NCI-H69 (cell line): Measurements from ENCODE around the gene FHOD3.
A peak's percentile ranks its signal among the peaks of the same experiment; 100 is the strongest.

Source experiments
- DNase-seq: peaks from one replicate; lab custom pipeline; 2025; lab: John Stamatoyannopoulos, UW

FHOD3 gene

GRCh38 chr18:36594621-36595020 is 297.1 kb downstream of the FHOD3 start:
- DNase-seq = no peak

GRCh38 chr18:36595046-36595817 is 297.7 kb downstream of the FHOD3 start:
- no peak for DNase-seq

- no peak for DNase-seq
These were observed 298.3 kb downstream of the FHOD3 start for GRCh38 chr18:36595818-36596215.

GRCh38 chr18:36597636-36598035 is 300.1 kb downstream of the FHOD3 start:
- DNase-seq = no peak

- DNase-seq = no peak
These were observed 303.0 kb downstream of the FHOD3 start for GRCh38 chr18:36600548-36600947.

GRCh38 chr18:36601316-36601715 is 303.8 kb downstream of the FHOD3 start:
- DNase-seq = no peak

- DNase-seq = no peak
These were observed 304.6 kb downstream of the FHOD3 start for GRCh38 chr18:36602071-36602470.

GRCh38 chr18:36602620-36603019 is 305.1 kb downstream of the FHOD3 start:
- no peak for DNase-seq

- DNase-seq = no peak
These were observed 310.6 kb downstream of the FHOD3 start for GRCh38 chr18:36608107-36608506.

- no peak for DNase-seq
These were observed 312.7 kb downstream of the FHOD3 start for GRCh38 chr18:36610258-36610657.

GRCh38 chr18:36610661-36611060 is 313.1 kb downstream of the FHOD3 start:
- peak; percentile 64 for DNase-seq

- DNase-seq = no peak
These were observed 315.6 kb downstream of the FHOD3 start for GRCh38 chr18:36613069-36613468.

- DNase-seq = no peak
These were observed 316.3 kb downstream of the FHOD3 start for GRCh38 chr18:36613810-36614209.

GRCh38 chr18:36620788-36621187 is 323.3 kb downstream of the FHOD3 start:
- DNase-seq = peak; percentile 72

GRCh38 chr18:36622610-36623009 is 325.1 kb downstream of the FHOD3 start:
- DNase-seq = no peak

GRCh38 chr18:36623091-36623490 is 325.6 kb downstream of the FHOD3 start:
- no peak for DNase-seq

- DNase-seq = no peak
These were observed 326.2 kb downstream of the FHOD3 start for GRCh38 chr18:36623681-36624190.

- peak; percentile 34 for DNase-seq
These were observed 327.1 kb downstream of the FHOD3 start for GRCh38 chr18:36624451-36625167.

GRCh38 chr18:36625386-36625785 is 327.9 kb downstream of the FHOD3 start:
- DNase-seq = no peak

GRCh38 chr18:36627637-36628036 is 330.1 kb downstream of the FHOD3 start:
- no peak for DNase-seq

- DNase-seq = no peak
These were observed 331.1 kb downstream of the FHOD3 start for GRCh38 chr18:36628435-36629137.

- no peak for DNase-seq
These were observed 331.6 kb downstream of the FHOD3 start for GRCh38 chr18:36629138-36629530.

- DNase-seq = no peak
These were observed 332.3 kb downstream of the FHOD3 start for GRCh38 chr18:36629836-36630235.
